Stimulated activated effector memory CD8-positive, alpha-beta T cell treated with anti-CD3 and anti-CD28 coated beads, Interleukin-12 subunit alpha, Interleukin-12 subunit beta, amount 100 ng/mL, for 72 hours (primary cell): ENCODE results near the gene CERT1.
A peak's percentile ranks its signal among the peaks of the same experiment; 100 is the strongest.
"Not testable (repeated sequence)": the region's sequence is repeated elsewhere in the genome, so short reads cannot be mapped to it uniquely, and the experiment has no call there.

Experiments used
- ATAC-seq: fragments of 150-1000 bp; cut with Tn5 transposase; 2 replicates; pipeline ENCODE4 v1.10.0; 2021
- DNase-seq, 2 donors: peaks; one replicate each; pipeline ENCODE4 v3.0.0; 2021 to 2022; ENCODE audit warnings: low spot score in 2 of 2
- H3K27ac Mint-ChIP-seq: one replicate; pipeline ENCODE4 v1.8.0; 2022; ENCODE audit warnings: mild to moderate bottlenecking, mixed read lengths
- H3K36me3 Mint-ChIP-seq: one replicate; pipeline ENCODE4 v1.8.0; 2022; ENCODE audit warnings: mild to moderate bottlenecking, mixed read lengths
- H3K4me1 Mint-ChIP-seq: one replicate; pipeline ENCODE4 v1.8.0; 2022; ENCODE audit warnings: mixed read lengths
- H3K4me3 Mint-ChIP-seq: one replicate; pipeline ENCODE4 v1.8.0; 2022; ENCODE audit warnings: mild to moderate bottlenecking, mixed read lengths
- H3K9me3 Mint-ChIP-seq: one replicate; pipeline ENCODE4 v1.8.0; 2022; ENCODE audit warnings: mixed read lengths

Gene CERT1

GRCh38 chr5:75533716-75534115 lies 22.3 kb upstream of the CERT1 start:
- not testable (repeated sequence) for H3K9me3 Mint-ChIP-seq, H3K4me3 Mint-ChIP-seq, ATAC-seq, H3K27ac Mint-ChIP-seq, DNase-seq
- H3K4me1 Mint-ChIP-seq, result peaks cover 40% of the 10 kb centered on the region
- peaks cover 12% of the 10 kb centered on the region for H3K36me3 Mint-ChIP-seq

GRCh38 chr5:75532190-75532589 lies 20.8 kb upstream of the CERT1 start:
- H3K4me1 Mint-ChIP-seq, result peaks cover 39% of the 10 kb centered on the region
- DNase-seq, result no peak
- ATAC-seq, result no peak
- H3K9me3 Mint-ChIP-seq, result peaks cover 5% of the 10 kb centered on the region
- H3K36me3 Mint-ChIP-seq, result peaks cover 5% of the 10 kb centered on the region
- no peak overlapping the region for H3K4me3 Mint-ChIP-seq
- H3K27ac Mint-ChIP-seq, result no peak overlapping the region

DNA sequence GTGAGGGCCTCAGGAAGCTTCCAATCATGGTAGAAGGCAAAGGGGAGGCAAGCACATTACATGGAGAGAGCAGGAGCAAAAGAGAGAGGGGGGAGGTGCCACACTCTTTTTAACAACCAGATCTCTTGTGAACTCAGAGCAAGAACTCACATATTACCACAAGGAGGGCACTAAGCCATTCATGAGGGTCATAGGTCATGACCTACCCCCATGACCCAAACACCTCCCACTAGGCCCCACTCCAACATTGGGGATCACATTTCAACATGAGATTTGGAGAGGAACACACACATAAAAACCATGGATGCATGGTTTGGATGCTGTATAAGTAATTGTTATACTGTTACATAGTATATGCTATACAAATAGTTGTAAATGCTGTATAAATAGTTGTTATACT lies 17.8 kb upstream of the CERT1 start:
- H3K36me3 Mint-ChIP-seq, result peaks cover 5% of the 10 kb centered on the region
- peak overlapping the region; percentile 48 for H3K27ac Mint-ChIP-seq
- H3K4me3 Mint-ChIP-seq, result no peak overlapping the region
- DNase-seq (no peak), ATAC-seq (no peak)
- no peaks in the 10 kb centered on the region for H3K9me3 Mint-ChIP-seq
- H3K4me1 Mint-ChIP-seq, result peaks cover 25% of the 10 kb centered on the region

DNA sequence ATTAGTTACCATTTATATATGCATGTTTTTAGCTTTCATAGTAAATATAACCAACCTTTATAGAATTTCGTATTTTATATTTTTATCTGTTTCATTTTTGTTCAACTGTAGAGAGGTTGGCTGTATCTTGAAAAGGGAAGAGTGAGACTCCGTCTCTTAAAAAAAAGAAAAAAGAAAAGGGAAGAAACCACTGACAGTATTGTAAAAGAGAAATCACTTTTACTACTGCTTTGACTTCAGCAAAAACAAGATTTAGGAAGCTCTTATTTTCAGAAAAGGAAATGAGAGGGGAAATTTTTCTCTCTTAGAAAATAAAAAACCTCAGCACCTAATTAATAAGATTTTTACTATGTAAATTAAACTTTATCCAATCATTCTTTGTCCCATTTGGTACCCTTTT lies 14.6 kb upstream of the CERT1 start:
- H3K9me3 Mint-ChIP-seq, result peaks cover 3% of the 10 kb centered on the region
- H3K27ac Mint-ChIP-seq, result no peak overlapping the region
- no peak for DNase-seq
- peaks cover 15% of the 10 kb centered on the region for H3K36me3 Mint-ChIP-seq
- H3K4me3 Mint-ChIP-seq, result no peak overlapping the region
- H3K4me1 Mint-ChIP-seq, result peaks cover 27% of the 10 kb centered on the region
- ATAC-seq, result no peak

DNA sequence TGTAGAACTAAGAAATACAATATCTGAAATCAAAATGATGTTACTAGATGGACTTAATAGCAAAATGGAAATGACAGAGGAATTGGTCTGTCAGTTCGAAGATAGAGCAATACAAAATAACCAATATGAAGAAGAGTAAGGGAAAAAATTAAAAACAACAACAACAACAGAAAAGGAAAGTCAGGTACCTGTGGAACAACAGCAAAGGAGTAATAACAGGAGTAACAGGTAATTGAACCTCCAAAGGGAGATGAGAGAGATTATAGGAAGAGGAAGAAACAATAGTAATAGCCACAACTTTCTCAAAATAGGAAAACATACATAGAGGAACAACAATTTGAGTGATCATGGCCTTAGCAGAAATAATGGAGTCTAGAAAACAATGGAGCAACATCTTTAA lies 13.9 kb upstream of the CERT1 start:
- DNase-seq (no peak), ATAC-seq (no peak)
- Mint-ChIP-seq H3K4me3 (no peak overlapping the region), H3K36me3 (peaks cover 17% of the 10 kb centered on the region), H3K27ac (no peak overlapping the region), H3K4me1 (peaks cover 27% of the 10 kb centered on the region), H3K9me3 (peaks cover 7% of the 10 kb centered on the region)

GRCh38 chr5:75524591-75524990 lies 13.2 kb upstream of the CERT1 start:
- H3K9me3 Mint-ChIP-seq, result peaks cover 7% of the 10 kb centered on the region
- H3K4me1 Mint-ChIP-seq, result peaks cover 32% of the 10 kb centered on the region
- DNase-seq, result no peak
- ATAC-seq, result no peak
- H3K27ac Mint-ChIP-seq, result no peak overlapping the region
- H3K4me3 Mint-ChIP-seq, result no peak overlapping the region
- H3K36me3 Mint-ChIP-seq, result peaks cover 22% of the 10 kb centered on the region

DNA sequence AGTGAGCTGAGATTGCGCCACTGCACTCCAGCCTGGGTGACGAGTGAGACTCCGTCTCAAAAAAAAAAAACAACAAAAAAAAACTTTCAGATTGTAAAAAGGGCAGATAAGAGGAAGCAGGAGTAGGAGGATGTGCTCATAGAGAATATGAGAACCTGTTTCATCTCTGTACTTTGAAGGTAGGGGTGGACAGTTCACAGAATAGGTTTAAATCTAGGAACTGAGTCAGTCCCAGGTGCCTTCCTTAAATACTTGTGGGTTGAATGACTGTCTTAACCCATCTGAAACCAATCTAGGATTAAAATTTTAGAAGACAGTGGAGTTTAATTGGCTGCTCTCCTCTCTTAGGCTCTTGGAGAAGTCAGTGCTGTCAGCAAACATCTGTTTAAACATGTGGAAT lies 12.6 kb upstream of the CERT1 start:
- DNase-seq, result no peak
- Mint-ChIP-seq H3K4me1 (peaks cover 35% of the 10 kb centered on the region), H3K27ac (no peak overlapping the region), H3K4me3 (peak overlapping the region; percentile 7), H3K9me3 (peaks cover 10% of the 10 kb centered on the region), H3K36me3 (peaks cover 22% of the 10 kb centered on the region)
- ATAC-seq, result peak; percentile 89

- H3K4me3 Mint-ChIP-seq, result peak overlapping the region; percentile 7
- H3K27ac Mint-ChIP-seq, result no peak overlapping the region
- peaks cover 22% of the 10 kb centered on the region for H3K36me3 Mint-ChIP-seq
- ATAC-seq (no peak), DNase-seq (no peak)
- H3K4me1 Mint-ChIP-seq, result peaks cover 38% of the 10 kb centered on the region
- peaks cover 10% of the 10 kb centered on the region for H3K9me3 Mint-ChIP-seq
Observed at GRCh38 chr5:75523275-75523674, 11.8 kb upstream of the CERT1 start.

- H3K4me3 Mint-ChIP-seq, result no peak overlapping the region
- H3K27ac Mint-ChIP-seq, result no peak overlapping the region
- DNase-seq (no peak), ATAC-seq (no peak)
- peaks cover 44% of the 10 kb centered on the region for H3K4me1 Mint-ChIP-seq
- peaks cover 22% of the 10 kb centered on the region for H3K36me3 Mint-ChIP-seq
- H3K9me3 Mint-ChIP-seq, result peaks cover 10% of the 10 kb centered on the region
Observed at GRCh38 chr5:75522542-75522941, 11.1 kb upstream of the CERT1 start.

DNA sequence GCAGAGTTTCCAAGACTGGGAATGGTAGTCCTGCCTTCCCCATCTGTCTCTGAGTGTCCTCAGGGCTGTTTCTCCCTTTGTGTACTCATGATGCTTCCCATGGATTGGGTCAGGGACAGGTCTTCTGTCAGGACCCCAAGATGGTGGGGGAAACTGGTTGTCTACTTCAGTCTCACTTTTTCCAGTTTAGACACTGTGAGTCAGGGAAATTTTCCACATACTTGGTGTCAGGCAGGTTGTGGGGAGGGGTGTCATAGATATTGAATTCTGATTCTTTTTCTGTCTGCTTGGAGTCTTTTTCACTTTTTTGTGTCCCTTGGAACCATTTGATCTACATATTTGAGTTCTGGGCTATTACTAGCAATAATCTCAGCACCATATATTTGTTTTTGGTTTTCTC lies 10.6 kb upstream of the CERT1 start:
- H3K4me3 Mint-ChIP-seq, result no peak overlapping the region
- H3K27ac Mint-ChIP-seq, result no peak overlapping the region
- DNase-seq (no peak), ATAC-seq (no peak)
- H3K36me3 Mint-ChIP-seq, result peaks cover 22% of the 10 kb centered on the region
- peaks cover 49% of the 10 kb centered on the region for H3K4me1 Mint-ChIP-seq
- H3K9me3 Mint-ChIP-seq, result peaks cover 10% of the 10 kb centered on the region

- DNase-seq, result no peak
- Mint-ChIP-seq H3K4me1 (peaks cover 52% of the 10 kb centered on the region), H3K27ac (no peak overlapping the region), H3K36me3 (peaks cover 22% of the 10 kb centered on the region), H3K4me3 (no peak overlapping the region), H3K9me3 (peaks cover 10% of the 10 kb centered on the region)
- no peak for ATAC-seq
Observed at GRCh38 chr5:75521195-75521594, 9.8 kb upstream of the CERT1 start.

- Mint-ChIP-seq H3K9me3 (peaks cover 10% of the 10 kb centered on the region), H3K36me3 (peaks cover 22% of the 10 kb centered on the region), H3K4me3 (no peak overlapping the region), H3K4me1 (peaks cover 45% of the 10 kb centered on the region), H3K27ac (no peak overlapping the region)
- ATAC-seq (no peak), DNase-seq (no peak)
Observed at GRCh38 chr5:75519761-75520160, 8.3 kb upstream of the CERT1 start.

- no peak overlapping the region for H3K4me3 Mint-ChIP-seq
- peaks cover under 1% of the 10 kb centered on the region for H3K9me3 Mint-ChIP-seq
- H3K36me3 Mint-ChIP-seq, result peaks cover 7% of the 10 kb centered on the region
- no peak overlapping the region for H3K27ac Mint-ChIP-seq
- ATAC-seq (no peak), DNase-seq (no peak)
- peaks cover 44% of the 10 kb centered on the region for H3K4me1 Mint-ChIP-seq
Observed at GRCh38 chr5:75514323-75514722, 2.9 kb upstream of the CERT1 start.

DNA sequence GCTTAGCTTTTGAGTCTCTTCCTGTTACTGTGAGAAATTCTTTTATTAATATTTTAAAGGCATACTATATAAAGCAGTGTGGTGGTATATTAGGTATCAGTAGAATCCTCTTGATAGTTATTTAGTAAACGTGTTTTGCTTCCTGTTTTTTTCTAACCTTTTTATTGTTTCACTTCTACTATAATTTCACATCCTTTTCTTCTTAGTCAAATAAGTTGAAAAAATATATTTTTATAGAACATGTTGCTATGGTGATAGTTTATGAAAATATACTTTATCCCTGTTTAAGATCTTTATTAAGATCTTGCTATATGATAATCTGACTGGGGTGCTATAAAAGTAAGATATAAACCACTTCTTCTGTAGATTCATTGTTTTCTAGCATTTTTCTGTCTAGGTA lies 2.4 kb upstream of the CERT1 start:
- Mint-ChIP-seq H3K9me3 (no peaks in the 10 kb centered on the region), H3K27ac (no peak overlapping the region), H3K4me1 (peaks cover 41% of the 10 kb centered on the region), H3K4me3 (no peak overlapping the region), H3K36me3 (peaks cover 7% of the 10 kb centered on the region)
- DNase-seq, result no peak
- ATAC-seq, result no peak

DNA sequence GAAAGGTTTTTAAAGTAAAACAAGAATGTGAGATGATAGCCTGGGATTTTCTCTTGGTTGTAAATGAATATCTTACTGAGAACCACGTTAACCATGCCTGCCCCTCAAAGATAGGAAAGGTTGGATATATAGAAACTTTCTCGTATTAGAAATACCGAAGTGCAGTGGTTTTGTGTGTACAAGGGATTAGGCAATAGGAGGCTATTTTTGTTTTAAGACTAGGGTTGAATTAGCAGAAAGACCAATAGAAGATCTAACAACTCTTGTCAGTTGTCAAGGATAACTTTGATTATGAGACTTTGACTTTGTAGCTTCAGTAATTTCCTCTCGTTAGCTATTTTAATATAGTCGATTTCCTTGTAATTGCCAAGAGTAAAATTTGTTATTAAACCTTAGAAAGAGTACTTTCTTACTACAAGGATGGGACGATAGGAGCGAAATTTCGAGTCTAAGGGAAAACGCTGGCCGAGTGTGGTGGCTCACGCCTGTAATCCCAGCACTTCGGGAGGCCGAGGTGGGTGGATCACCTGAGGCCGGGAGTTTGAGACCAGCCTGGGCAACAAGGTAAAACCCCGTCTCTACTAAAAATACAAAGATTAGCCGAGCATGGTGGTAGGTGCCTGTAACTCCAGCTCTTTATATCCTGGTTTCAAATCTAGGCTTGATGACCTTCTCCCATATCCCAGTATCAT lies 1.1 kb upstream of the CERT1 start:
- no peaks in the 10 kb centered on the region for H3K9me3 Mint-ChIP-seq
- no peak for ATAC-seq
- H3K4me3 Mint-ChIP-seq, result peak overlapping the region; percentile 85
- DNase-seq, result no peak
- H3K4me1 Mint-ChIP-seq, result peaks cover 43% of the 10 kb centered on the region
- peak overlapping the region; percentile 92 for H3K27ac Mint-ChIP-seq
- H3K36me3 Mint-ChIP-seq, result peaks cover 7% of the 10 kb centered on the region

GRCh38 chr5:75510836-75511434 lies 494 bp downstream of the CERT1 start:
- Mint-ChIP-seq H3K4me1 (peaks cover 41% of the 10 kb centered on the region), H3K27ac (peak overlapping the region; percentile 92), H3K36me3 (peaks cover 9% of the 10 kb centered on the region), H3K4me3 (peak overlapping the region; percentile 85), H3K9me3 (no peaks in the 10 kb centered on the region)
- ATAC-seq (peak; percentile 65), DNase-seq (peak; percentile 8 to 73)
